Osteocyte (in vitro differentiated cells): ENCODE data around the gene CD22. TPM values are rescaled to one million over a fixed set of nuclear protein-coding genes. Genes with fewer than 3 reads are reported as not detected.

Experiments
- DNase-seq: peaks from one replicate; pipeline ENCODE4 v3.0.0; 2021; ENCODE audit warnings: mixed read lengths; ENCODE audit not compliant: unreplicated experiment; ENCODE audit errors: extremely low spot score
- H3K27ac Mint-ChIP-seq: one replicate; pipeline ENCODE4 v1.8.0; 2021; ENCODE audit warnings: mild to moderate bottlenecking, mixed read lengths; ENCODE audit not compliant: unreplicated experiment
- H3K27me3 Mint-ChIP-seq: one replicate; pipeline ENCODE4 v1.8.0; 2021; ENCODE audit warnings: mixed read lengths; ENCODE audit not compliant: unreplicated experiment
- H3K36me3 Mint-ChIP-seq: one replicate; pipeline ENCODE4 v1.8.0; 2021; ENCODE audit warnings: mixed read lengths; ENCODE audit not compliant: unreplicated experiment
- H3K4me1 Mint-ChIP-seq: one replicate; pipeline ENCODE4 v1.8.0; 2021; ENCODE audit warnings: mixed read lengths; ENCODE audit not compliant: unreplicated experiment
- H3K4me3 Mint-ChIP-seq: one replicate; pipeline ENCODE4 v1.8.0; 2021; ENCODE audit warnings: mild to moderate bottlenecking, moderate library complexity, mixed read lengths; ENCODE audit not compliant: unreplicated experiment
- H3K9me3 Mint-ChIP-seq: one replicate; pipeline ENCODE4 v1.8.0; 2021; ENCODE audit warnings: mixed read lengths; ENCODE audit not compliant: unreplicated experiment
- microRNA-seq: library from miRNA; unstranded; fragments of <30 nt; microRNA quantifications from one replicate; pipeline ENCODE4 v1.1.0, GENCODE V29; 2020; ENCODE audit not compliant: unreplicated experiment
- total RNA-seq: library from RNA; stranded (reverse); gene quantifications from 2 replicates; pipeline ENCODE4 v1.2.1, GENCODE V29; 2021
- TF ChIP-seq, protein P1 (sequence below): fragments of 200-600 bp; sonication (generic); IDR thresholded peaks from 2 replicates; pipeline ENCODE4 v1.5.0; 2021; ENCODE audit warnings: antibody characterized with exemption, mild to moderate bottlenecking, moderate library complexity

Gene CD22
- total RNA-seq, 1 donor from 2014 or later = not detected

DNA sequence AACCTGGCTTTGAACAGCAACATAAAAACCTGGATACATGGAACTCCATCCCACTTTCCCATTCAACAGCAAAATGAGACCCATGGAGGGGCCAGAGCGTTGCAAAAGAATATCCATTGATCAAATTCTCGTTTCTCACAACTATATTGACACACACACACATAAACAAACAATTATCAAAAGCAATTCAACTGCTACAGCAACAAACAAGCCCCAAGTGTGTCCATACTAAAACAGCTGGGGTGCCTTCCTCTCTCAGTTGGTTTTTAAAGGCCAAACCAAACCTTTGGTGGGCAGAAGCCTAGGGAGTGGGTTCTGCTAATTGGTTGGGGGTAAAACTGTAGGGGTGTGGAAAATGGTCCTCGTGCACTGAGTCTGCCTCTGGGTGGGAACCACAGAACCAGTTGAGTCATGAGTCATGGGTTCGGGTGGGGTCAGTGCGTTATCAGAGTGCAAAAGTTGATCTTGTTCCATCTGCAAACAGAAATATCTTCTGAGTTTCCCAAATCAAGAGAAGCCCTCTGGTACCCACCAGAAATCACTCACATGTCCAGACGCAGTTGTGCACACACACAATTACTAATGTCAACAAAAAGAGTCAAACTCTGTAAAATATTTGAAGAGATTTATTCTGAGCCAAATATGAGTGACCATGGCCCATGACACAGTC is 60.3 kb downstream of the CD22 start:
- DNase-seq = peak; percentile 19
- Mint-ChIP-seq H3K27ac (no peak overlapping the region), H3K4me3 (no peak overlapping the region), H3K4me1 (no peaks in the 10 kb centered on the region), H3K36me3 (no peaks in the 10 kb centered on the region), H3K9me3 (peaks cover 11% of the 10 kb centered on the region), H3K27me3 (no peaks in the 10 kb centered on the region)
- TF ChIP-seq, protein P1, sequence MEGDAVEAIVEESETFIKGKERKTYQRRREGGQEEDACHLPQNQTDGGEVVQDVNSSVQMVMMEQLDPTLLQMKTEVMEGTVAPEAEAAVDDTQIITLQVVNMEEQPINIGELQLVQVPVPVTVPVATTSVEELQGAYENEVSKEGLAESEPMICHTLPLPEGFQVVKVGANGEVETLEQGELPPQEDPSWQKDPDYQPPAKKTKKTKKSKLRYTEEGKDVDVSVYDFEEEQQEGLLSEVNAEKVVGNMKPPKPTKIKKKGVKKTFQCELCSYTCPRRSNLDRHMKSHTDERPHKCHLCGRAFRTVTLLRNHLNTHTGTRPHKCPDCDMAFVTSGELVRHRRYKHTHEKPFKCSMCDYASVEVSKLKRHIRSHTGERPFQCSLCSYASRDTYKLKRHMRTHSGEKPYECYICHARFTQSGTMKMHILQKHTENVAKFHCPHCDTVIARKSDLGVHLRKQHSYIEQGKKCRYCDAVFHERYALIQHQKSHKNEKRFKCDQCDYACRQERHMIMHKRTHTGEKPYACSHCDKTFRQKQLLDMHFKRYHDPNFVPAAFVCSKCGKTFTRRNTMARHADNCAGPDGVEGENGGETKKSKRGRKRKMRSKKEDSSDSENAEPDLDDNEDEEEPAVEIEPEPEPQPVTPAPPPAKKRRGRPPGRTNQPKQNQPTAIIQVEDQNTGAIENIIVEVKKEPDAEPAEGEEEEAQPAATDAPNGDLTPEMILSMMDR = no peak

DNA sequence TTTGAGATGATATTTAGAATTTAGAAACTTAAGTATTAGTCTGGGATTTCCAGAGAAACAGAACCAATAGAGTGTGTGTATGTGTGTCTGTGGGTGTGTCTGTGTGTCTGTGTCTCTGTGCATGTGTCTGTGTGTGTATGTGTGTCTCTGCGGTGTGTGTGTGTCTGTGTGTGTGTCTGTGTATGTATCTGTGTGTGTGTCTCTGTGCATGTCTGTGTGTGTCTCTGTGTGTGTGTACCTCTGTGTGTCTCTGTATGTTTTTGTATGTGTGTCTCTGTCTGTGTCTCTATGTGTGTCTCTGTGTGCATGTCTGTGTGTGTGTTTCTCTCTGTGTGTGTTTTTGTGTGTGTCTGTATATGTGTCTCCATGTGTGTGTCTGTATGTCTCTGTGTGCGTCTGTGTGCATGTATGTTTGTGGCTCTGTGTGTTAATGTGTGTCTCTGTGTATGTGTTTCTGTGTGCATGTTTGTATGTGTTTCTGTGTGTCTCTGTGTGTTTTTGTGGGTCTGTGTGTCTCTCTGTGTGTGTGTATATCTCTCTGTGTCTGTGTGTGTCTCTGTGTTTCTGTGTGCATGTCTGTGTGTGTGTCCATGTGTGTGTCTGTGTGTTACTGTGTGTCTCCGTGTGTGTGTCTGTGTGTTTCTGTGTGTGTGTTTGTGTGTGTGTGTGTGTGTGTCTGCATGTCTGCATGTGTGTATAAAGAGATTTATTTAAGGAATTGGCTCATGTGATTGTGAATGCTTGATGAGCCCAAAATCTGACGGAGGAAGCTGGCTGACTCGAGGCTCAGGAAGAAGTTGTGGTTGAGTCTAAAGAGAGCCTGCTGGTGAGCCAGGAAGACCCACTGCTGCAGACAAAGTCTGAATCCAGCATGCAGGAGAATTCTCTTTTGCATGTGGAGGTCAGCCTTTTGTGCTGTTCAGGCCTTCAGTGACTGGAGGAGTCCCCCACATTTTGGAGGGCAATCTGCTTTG is 64.0 kb downstream of the CD22 start:
- TF ChIP-seq, protein P1 = no peak
- peak; percentile 17 for DNase-seq
- Mint-ChIP-seq H3K36me3 (no peaks in the 10 kb centered on the region), H3K9me3 (no peaks in the 10 kb centered on the region), H3K4me1 (no peaks in the 10 kb centered on the region), H3K27me3 (no peaks in the 10 kb centered on the region), H3K4me3 (no peak overlapping the region), H3K27ac (no peak overlapping the region)

DNA sequence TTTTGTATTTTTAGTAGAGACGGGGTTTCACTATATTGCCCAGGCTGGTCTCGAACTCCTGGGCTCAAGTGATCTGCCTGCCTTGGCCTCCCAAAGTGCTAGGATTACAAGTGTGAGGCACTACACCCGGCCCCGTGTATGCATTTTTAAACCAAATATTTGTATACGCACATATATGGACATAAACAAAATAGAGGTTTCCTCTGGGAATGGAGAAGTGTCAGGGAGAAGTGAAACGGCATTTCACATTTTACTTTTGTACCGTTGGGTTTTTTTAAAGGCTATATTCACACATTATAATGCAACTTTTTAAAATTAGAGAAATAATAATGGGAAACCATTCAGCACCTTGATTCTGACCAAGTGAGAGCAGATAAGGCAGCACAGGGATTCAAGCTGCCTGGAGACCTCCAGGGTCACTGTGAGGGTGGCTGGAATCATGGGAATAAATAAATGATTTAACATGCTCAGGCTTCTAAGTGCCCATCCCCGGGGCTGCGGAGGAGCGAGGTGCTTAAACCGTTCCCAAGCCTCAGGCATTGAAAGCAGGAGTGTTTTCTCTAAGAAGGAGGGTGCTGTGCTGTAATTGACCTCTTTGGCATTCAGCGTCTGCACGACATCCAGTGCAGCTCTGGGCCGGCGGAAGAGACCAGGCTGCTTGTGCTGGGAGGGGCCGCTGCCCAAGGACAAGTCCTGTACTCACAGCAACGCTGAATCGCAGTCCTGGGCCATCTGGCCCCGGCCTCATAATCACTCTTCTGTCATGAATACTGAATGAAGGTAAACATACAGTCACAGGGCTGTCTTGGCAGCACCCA is 66.6 kb downstream of the CD22 start:
- H3K9me3 Mint-ChIP-seq = no peaks in the 10 kb centered on the region
- DNase-seq = no peak
- TF ChIP-seq, protein P1 = no peak
- H3K4me1 Mint-ChIP-seq = no peaks in the 10 kb centered on the region
- H3K36me3 Mint-ChIP-seq = no peaks in the 10 kb centered on the region
- H3K27me3 Mint-ChIP-seq = no peaks in the 10 kb centered on the region
- no peak overlapping the region for H3K27ac Mint-ChIP-seq
- no peak overlapping the region for H3K4me3 Mint-ChIP-seq

DNA sequence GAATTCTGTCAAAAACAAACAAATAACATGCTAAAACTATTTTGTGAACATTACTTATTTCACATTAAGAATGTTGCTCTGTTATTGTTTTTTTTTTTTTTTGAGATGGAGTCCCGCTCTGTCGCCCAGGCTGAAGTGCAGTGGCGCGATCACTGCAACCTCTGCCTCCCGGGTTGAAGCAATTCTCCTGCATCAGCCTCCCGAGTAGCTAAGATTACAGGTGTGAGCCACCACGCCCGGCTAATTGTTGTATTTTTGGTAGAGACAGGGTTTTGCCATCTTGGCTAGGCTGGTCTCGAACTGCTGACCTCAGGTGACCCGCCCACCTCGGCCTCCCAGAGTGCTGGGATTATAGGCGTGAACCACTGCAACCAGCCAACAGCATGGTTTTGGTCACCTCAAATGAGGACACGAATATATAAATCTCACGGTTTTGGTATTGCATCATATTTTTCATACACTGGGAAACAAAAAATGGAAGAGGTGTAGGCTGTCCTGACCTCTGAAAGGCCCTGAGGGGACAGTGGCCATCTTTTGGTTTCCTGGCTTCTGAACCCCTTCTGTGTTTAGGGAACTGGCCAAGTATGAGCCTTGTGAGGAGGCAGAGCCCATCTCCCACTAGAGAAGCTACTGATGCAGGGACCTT is 67.4 kb downstream of the CD22 start:
- TF ChIP-seq, protein P1 = no peak
- no peak for DNase-seq
- Mint-ChIP-seq H3K27me3 (no peaks in the 10 kb centered on the region), H3K4me1 (no peaks in the 10 kb centered on the region), H3K27ac (no peak overlapping the region), H3K4me3 (no peak overlapping the region), H3K36me3 (no peaks in the 10 kb centered on the region), H3K9me3 (no peaks in the 10 kb centered on the region)

Small RNA genes lying within 50 kb of the gene (microRNA-seq; reads per million reads assigned to microRNA genes)
- not detected for gene MIR5196

Other genes with a start within 250 kb of the CD22 start
- gene FXYD3, start 213.4 kb upstream of the CD22 start, total RNA-seq = not detected in 2 replicates
- gene LGI4, start 194.1 kb upstream of the CD22 start, total RNA-seq = 0.32 and 0.34 TPM in 2 replicates
- gene FXYD1, start 190.4 kb upstream of the CD22 start, total RNA-seq = 0.86 TPM in 1 of 2 replicates, not detected in the other
- gene FXYD7, start 185.9 kb upstream of the CD22 start, total RNA-seq = 0.50 TPM in 1 of 2 replicates, not detected in the other
- 81.0 and 86.6 TPM in 2 replicates for gene FXYD5, start 174.5 kb upstream of the CD22 start, total RNA-seq
- gene FAM187B, start 100.4 kb upstream of the CD22 start, total RNA-seq = not detected in 2 replicates
- 0.29 and 0.83 TPM in 2 replicates for gene LSR, start 80.2 kb upstream of the CD22 start, total RNA-seq
- gene USF2, start 60.2 kb upstream of the CD22 start, total RNA-seq = 112 and 115 TPM in 2 replicates
- gene HAMP, start 46.7 kb upstream of the CD22 start, total RNA-seq = 0.68 TPM in 1 of 2 replicates, not detected in the other
- gene MAG, start 37.0 kb upstream of the CD22 start, total RNA-seq = not detected in 2 replicates
- gene FFAR1, start 18.7 kb downstream of the CD22 start, total RNA-seq = not detected in 2 replicates
- not detected in 2 replicates for gene FFAR3, start 29.3 kb downstream of the CD22 start, total RNA-seq
- not detected in 2 replicates for gene GPR42, start 41.9 kb downstream of the CD22 start, total RNA-seq
- gene FFAR2, start 119.1 kb downstream of the CD22 start, total RNA-seq = not detected in 2 replicates
- not detected in 2 replicates for gene KRTDAP, start 161.3 kb downstream of the CD22 start, total RNA-seq
- not detected in 2 replicates for gene DMKN, start 184.5 kb downstream of the CD22 start, total RNA-seq
- not detected in 2 replicates for gene SBSN, start 199.1 kb downstream of the CD22 start, total RNA-seq
- gene GAPDHS, start 204.3 kb downstream of the CD22 start, total RNA-seq = not detected in 2 replicates
- 110 and 111 TPM in 2 replicates for gene TMEM147, start 216.4 kb downstream of the CD22 start, total RNA-seq
- not detected in 2 replicates for gene ATP4A, start 234.5 kb downstream of the CD22 start, total RNA-seq